GM21786 (cell line): Measurements from ENCODE around the gene RNF215.
"Not testable (repeated sequence)": the region's sequence is repeated elsewhere in the genome, so short reads cannot be mapped to it uniquely, and the experiment has no call there.

ENCODE experiments used
- ATAC-seq: cut with Tn5 transposase; IDR thresholded peaks from one replicate; pipeline ENCODE4 v1.9.1; 2021; ENCODE audit not compliant: unreplicated experiment

The RNF215 gene

GRCh38 chr22:30365891-30366290, 21.3 kb downstream of the RNF215 start:
- ATAC-seq, result no peak

- ATAC-seq, result no peak
Measured at GRCh38 chr22:30362651-30363281, 24.4 kb downstream of the RNF215 start.

GRCh38 chr22:30361916-30362650, 25.1 kb downstream of the RNF215 start:
- ATAC-seq, result no peak

DNA sequence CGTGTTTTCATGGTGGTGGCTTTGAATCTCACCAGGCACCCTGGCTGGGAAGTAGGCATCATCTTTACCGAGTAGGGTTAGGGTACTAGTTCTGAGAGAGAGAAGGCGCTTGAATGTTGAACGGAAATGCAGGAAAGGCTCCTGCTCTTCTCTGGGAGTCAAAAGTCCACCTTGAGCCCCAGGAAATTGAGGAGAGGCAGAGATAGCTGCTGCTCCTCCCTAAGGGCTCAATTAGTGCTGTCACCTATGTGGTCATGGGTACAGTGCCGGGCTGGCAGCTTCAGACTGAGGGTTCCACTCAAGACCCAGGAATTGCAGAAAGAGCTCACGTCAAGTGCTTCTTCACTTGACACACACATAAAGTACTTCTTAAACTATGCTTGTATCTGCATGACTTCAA, 28.7 kb downstream of the RNF215 start:
- ATAC-seq, result no peak

DNA sequence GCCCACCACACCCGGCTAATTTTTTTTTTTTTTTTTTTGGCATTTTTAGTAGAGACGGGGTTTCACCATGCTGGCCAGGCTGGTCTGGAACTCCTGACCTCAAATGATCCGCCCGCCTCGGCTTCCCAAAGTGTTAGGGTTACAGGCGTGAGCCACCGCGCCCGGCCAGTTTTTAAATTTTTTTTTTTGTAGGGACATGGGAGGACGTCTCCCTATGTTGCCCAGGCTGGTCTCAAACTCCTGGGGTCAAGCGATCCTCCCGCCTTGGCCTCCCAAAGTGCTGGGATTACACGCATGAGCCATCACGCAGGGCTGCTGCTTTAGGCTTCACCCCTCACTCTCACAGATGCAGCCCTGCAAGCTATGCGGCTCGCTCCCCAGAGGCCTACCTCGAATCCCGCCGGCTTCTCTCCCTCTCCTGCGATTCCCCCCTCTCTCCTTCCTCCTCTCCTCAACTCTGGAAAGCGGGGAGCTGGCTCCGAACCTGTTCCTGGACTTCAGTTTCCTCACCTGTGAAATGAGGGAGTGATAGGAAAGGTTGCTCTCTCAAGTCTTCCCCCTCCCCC, 29.5 kb downstream of the RNF215 start:
- no peak for ATAC-seq

GRCh38 chr22:30357236-30357570, 30.0 kb downstream of the RNF215 start:
- ATAC-seq, result no peak

DNA sequence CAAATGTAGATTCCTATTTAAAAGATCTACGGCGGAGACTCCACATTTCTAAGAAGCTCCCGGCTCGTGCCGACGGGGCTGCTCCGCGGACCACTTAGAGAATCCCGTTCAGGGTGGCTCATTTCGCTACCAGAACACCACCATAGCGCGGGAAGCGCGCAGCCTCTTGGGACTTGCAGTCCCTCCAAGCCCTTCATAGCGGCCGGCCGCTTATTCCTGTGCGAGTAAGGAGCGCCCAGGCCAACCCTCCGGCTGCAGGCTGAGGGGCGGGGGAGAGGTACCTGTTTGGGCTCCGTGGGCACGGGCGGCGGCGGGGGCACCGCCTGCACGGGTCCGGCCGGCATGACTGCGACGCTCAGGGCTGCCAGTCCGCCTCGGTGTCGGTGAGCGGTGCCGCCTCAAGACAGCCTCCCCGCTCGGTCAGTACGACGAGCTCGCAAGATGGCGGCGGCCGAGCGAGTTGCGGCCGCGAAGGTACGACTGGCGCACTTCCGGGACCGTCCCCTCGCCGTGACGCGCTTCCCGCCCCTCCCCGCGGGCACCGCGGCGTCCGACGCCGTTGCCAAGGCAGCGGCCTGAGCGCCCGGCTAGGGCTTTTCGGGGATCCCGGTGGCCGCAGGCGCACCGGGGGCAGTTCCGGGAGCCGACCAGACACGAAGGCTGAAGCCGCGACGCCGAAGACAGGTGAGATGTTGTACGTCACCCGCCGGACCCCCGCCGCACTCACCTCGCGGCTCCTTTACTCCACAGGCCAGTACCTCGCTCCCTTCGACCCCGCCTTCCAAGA, 30.6 kb downstream of the RNF215 start, which contains the start of the genes CCDC157 and SF3A1:
CCDC157 (plus strand) TSS at position 559 of the 787 bp plus-strand sequence. CDS start 8,994 bp downstream, outside the sequence.
SF3A1 (minus strand) TSS at position 446 of the 787 bp plus-strand sequence; CDS start at position 344, 102 bp downstream.
- peak; percentile 80 for ATAC-seq

GRCh38 chr22:30354644-30355043, 32.6 kb downstream of the RNF215 start:
- no peak for ATAC-seq

GRCh38 chr22:30351226-30351625, 36.0 kb downstream of the RNF215 start:
- no peak for ATAC-seq

DNA sequence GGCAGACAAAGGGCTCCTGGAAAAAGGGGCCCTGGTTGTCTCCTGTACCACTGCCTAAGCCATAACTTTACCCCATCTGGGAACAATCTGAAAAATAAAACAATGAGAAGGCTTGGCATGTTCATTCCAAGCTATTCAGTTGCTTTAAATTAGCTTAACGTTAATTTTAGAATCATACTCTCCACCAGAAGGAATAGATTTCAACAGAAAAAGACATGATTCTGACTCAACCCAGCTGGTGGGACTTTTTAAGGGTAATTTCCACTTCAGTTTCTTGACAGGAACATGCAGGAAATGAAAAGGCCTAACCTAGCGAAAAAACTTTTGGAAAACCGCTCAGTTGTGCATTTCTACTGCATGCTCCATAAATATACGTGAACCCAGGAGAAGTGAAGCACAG, 38.4 kb downstream of the RNF215 start:
- no peak for ATAC-seq

- no peak for ATAC-seq
Measured at GRCh38 chr22:30348404-30348803, 38.8 kb downstream of the RNF215 start.

DNA sequence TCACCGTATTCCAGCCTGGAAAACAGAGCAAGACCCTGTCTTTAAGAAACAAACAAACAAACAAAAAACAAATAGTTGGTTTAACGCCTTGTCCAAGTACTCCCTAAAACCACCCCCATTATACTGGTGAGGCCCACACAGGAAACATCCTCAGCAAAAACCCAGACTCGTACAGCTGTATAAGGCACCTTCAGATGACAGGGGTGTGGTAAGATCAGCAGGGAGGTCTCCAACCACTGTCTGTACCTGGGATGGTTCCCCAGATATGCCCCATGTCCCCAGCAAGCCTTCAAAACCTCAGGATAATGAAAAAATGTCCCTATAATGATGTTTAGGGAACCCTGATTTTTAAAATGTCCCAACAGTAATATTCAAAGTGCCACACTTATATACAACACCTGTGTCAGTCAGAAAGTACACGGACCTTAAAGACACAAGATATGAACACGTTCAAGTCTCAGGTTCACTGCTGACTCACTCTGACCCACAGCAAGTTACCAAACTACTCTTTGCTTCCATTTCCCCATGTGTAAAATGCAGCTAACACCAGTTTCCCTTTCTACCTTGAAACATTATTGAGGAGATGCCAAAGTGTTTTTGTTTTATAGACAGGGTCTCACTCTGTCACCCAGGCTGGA, 39.8 kb downstream of the RNF215 start:
- no peak for ATAC-seq

DNA sequence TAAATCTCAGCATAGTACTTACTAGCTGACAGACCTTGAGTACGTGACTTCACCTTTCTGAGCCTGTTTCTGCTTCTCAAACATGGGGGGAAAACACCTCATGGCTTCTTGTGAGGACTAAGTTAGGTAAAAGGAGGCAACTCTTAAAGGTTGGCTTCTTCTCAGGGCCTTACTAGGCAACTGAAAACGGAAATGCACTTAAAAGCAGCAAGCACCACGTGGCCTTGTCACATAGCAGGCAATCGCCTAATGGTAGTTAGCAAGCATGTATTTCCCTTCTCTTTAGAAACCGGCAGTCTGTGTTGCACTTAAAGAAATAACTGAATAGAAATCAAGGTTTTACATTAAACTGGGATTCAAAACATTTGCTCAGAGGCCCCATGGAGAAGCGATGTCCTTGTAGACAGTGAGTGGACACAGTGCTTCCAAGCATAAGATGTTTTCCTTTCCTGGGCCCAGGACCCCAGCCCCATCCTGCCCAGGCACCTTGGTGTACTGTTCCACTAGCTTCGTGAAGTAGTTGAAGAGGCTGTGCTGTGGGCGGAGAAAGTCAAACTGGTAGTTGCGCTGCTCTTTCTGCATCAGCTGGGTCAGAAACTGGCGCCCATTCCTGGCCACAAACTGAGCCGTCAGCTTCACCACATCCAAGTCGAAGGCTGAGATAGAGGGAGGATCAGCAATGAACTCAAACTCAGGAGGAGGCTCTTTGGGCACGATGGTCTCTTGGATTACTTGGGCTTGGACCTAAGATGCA, 42.6 kb downstream of the RNF215 start:
- ATAC-seq, result no peak

GRCh38 chr22:30340911-30341685, 46.1 kb downstream of the RNF215 start:
- no peak for ATAC-seq

DNA sequence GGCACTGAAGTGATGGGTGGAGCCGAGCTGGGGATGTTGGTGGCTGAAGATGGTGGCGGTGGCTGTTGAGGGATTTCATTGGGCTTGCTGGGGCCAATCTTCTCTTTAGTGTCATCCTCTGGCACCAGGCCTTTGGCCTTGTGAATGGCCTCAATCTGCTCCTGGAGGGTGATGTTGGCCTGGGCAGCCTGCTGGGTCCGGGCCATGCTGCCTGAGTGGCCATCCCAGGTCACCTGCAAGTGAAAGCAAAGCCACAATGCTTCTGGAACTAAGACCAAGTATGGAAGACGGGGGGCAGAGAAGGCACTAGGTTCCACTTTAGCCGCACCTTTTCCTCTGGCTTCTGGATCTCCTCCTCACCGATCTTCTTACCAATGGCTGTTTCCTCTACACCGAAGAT, 48.4 kb downstream of the RNF215 start:
- no peak for ATAC-seq

GRCh38 chr22:30338341-30338740, 48.9 kb downstream of the RNF215 start:
- ATAC-seq, result not testable (repeated sequence)

GRCh38 chr22:30337461-30337778, 49.8 kb downstream of the RNF215 start:
- no peak for ATAC-seq

GRCh38 chr22:30336752-30337460, 50.3 kb downstream of the RNF215 start:
- ATAC-seq, result no peak

GRCh38 chr22:30335236-30335635, 52.0 kb downstream of the RNF215 start:
- no peak for ATAC-seq
